Measurements from ENCODE around the gene GSG1L.
"Not testable (repeated sequence)": the region's sequence is repeated elsewhere in the genome, so short reads cannot be mapped to it uniquely, and the experiment has no call there.

The GSG1L gene

GRCh38 chr16:27883576-27883975, 179.9 kb downstream of the GSG1L start:
- DNase-seq = no peak

GRCh38 chr16:27880287-27880686, 183.2 kb downstream of the GSG1L start:
- no peak for DNase-seq

- DNase-seq = no peak
Measured at GRCh38 chr16:27879601-27880247, 183.8 kb downstream of the GSG1L start.

- not testable (repeated sequence) for DNase-seq
Measured at GRCh38 chr16:27872627-27873026, 190.9 kb downstream of the GSG1L start.

- no peak for DNase-seq
Measured at GRCh38 chr16:27870116-27870798, 193.3 kb downstream of the GSG1L start.

- no peak for DNase-seq
Measured at GRCh38 chr16:27869411-27869810, 194.1 kb downstream of the GSG1L start.

- no peak for DNase-seq
Measured at GRCh38 chr16:27868180-27868579, 195.3 kb downstream of the GSG1L start.

- peak; percentile 78 for DNase-seq
Measured at GRCh38 chr16:27867122-27868110, 196.1 kb downstream of the GSG1L start.

- DNase-seq = no peak
Measured at GRCh38 chr16:27863377-27863776, 200.1 kb downstream of the GSG1L start.

- DNase-seq = no peak
Measured at GRCh38 chr16:27862953-27863352, 200.6 kb downstream of the GSG1L start.

GRCh38 chr16:27860091-27860490, 203.4 kb downstream of the GSG1L start:
- peak; percentile 30 for DNase-seq

GRCh38 chr16:27859020-27859419, 204.5 kb downstream of the GSG1L start:
- DNase-seq = no peak

- no peak for DNase-seq
Measured at GRCh38 chr16:27853651-27854050, 209.9 kb downstream of the GSG1L start.

- peak; percentile 67 for DNase-seq
Measured at GRCh38 chr16:27853101-27853500, 210.4 kb downstream of the GSG1L start.

- DNase-seq = no peak
Measured at GRCh38 chr16:27852681-27853080, 210.8 kb downstream of the GSG1L start.

GRCh38 chr16:27852116-27852515, 211.4 kb downstream of the GSG1L start:
- no peak for DNase-seq

GRCh38 chr16:27851586-27851985, 211.9 kb downstream of the GSG1L start:
- DNase-seq = no peak

GRCh38 chr16:27849621-27850020, 213.9 kb downstream of the GSG1L start:
- DNase-seq = no peak

GRCh38 chr16:27847030-27847550, 216.4 kb downstream of the GSG1L start:
- no peak for DNase-seq

- no peak for DNase-seq
Measured at GRCh38 chr16:27844826-27845225, 218.7 kb downstream of the GSG1L start.

- no peak for DNase-seq
Measured at GRCh38 chr16:27843800-27844199, 219.7 kb downstream of the GSG1L start.

- DNase-seq = no peak
Measured at GRCh38 chr16:27841911-27842310, 221.6 kb downstream of the GSG1L start.

Measured in RPMI8226 (cell line).